GM23248 (cell line): ENCODE measurements around the gene CRCP. TPM values are rescaled to one million over a fixed set of nuclear protein-coding genes. Genes with fewer than 3 reads are reported as not detected.

Experiments
- DNase-seq: peaks from one replicate; pipeline ENCODE4 v3.0.0-alpha.2; 2015
- H2AFZ ChIP-seq: fragments of 200-600 bp; sonication (generic); 2 replicates; pipeline ENCODE4 v1.6.1; 2016; ENCODE audit warnings: antibody characterized with exemption
- H3F3A ChIP-seq: fragments of 200-600 bp; sonication (generic); 2 replicates; pipeline ENCODE4 v1.6.1; 2016; ENCODE audit warnings: mild to moderate bottlenecking, antibody characterized with exemption, mixed run types; ENCODE audit not compliant: insufficient read depth
- H3K27ac ChIP-seq: fragments of 200-600 bp; sonication (generic); 2 replicates; pipeline ENCODE4 v1.5.1; 2016; ENCODE audit warnings: mild to moderate bottlenecking
- H3K27me3 ChIP-seq: fragments of 200-600 bp; sonication (generic); replicated peaks from 2 replicates; pipeline ENCODE4 v1.6.1; 2016; ENCODE audit warnings: mild to moderate bottlenecking; ENCODE audit not compliant: insufficient read depth
- H3K36me3 ChIP-seq: fragments of 200-600 bp; sonication (generic); 2 replicates; pipeline ENCODE4 v1.6.1; 2016; ENCODE audit warnings: low read depth, mild to moderate bottlenecking
- H3K4me1 ChIP-seq: fragments of 200-600 bp; sonication (generic); 2 replicates; pipeline ENCODE4 v1.6.1; 2016; ENCODE audit warnings: mild to moderate bottlenecking; ENCODE audit not compliant: insufficient read depth
- H3K4me2 ChIP-seq: fragments of 200-600 bp; sonication (generic); one replicate; pipeline ENCODE4 v1.6.1; 2016; ENCODE audit warnings: mild to moderate bottlenecking; ENCODE audit not compliant: unreplicated experiment
- H3K4me3 ChIP-seq: fragments of 200-600 bp; sonication (generic); 2 replicates; pipeline ENCODE4 v1.5.1; 2016; ENCODE audit warnings: mild to moderate bottlenecking
- H3K79me2 ChIP-seq: fragments of 200-600 bp; sonication (generic); 2 replicates; pipeline ENCODE4 v1.6.1; 2016; ENCODE audit warnings: mild to moderate bottlenecking; ENCODE audit not compliant: insufficient read depth
- H3K9ac ChIP-seq: fragments of 200-600 bp; sonication (generic); 2 replicates; pipeline ENCODE4 v1.6.1; 2016; ENCODE audit warnings: mild to moderate bottlenecking
- H3K9me2 ChIP-seq: fragments of 200-600 bp; sonication (generic); 2 replicates; pipeline ENCODE4 v1.6.1; 2016; ENCODE audit warnings: mixed run types, mild to moderate bottlenecking, moderate library complexity; ENCODE audit not compliant: insufficient read depth
- H3K9me3 ChIP-seq: fragments of 200-600 bp; sonication (generic); one replicate; pipeline ENCODE4 v1.6.1; 2017; ENCODE audit warnings: low read depth
- H4K20me1 ChIP-seq: fragments of 200-600 bp; sonication (generic); 2 replicates; pipeline ENCODE4 v1.6.0; 2016; ENCODE audit not compliant: insufficient read depth
- EZH2 ChIP-seq: fragments of 200-600 bp; sonication (generic); IDR thresholded peaks from 2 replicates; pipeline ENCODE4 v1.6.1; 2018; ENCODE audit warnings: antibody characterized with exemption, mild to moderate bottlenecking; ENCODE audit not compliant: insufficient read depth, poor library complexity, severe bottlenecking
- EZH2phosphoT487 ChIP-seq: fragments of 200-600 bp; sonication (generic); IDR thresholded peaks from 2 replicates; pipeline ENCODE4 v1.6.1; 2018; ENCODE audit warnings: antibody characterized with exemption, moderate library complexity, mild to moderate bottlenecking, low read depth; ENCODE audit not compliant: insufficient read depth
- WGBS, 2 experiments: methylation state at CpG; one replicate each; pipeline ENCODE4 v1.1.6; 2015 to 2017; ENCODE audit warnings: low lambda C conversion rate in 2 of 2, low coverage in 1 of 2; ENCODE audit errors: missing lambda C conversion rate in 2 of 2; 5-methylcytosine and 5-hydroxymethylcytosine counted together
- in situ Hi-C: fragments of 300-500 bp; cut with MboI; formaldehyde crosslinking; loops from 2 replicates; pipeline ENCODE4 v1.15.0; 2020
- polyA plus RNA-seq: library from polyadenylated mRNA; unstranded; fragments of >200 nt; fragmentation: Nextera tagmentation; extraction: Ambion mirVana; gene quantifications from 2 replicates; pipeline ENCODE4 v1.2.1, GENCODE V29; 2016
- total RNA-seq: library from RNA; depleted of rRNA; stranded (reverse); fragments of >200 nt; shearing (Covaris generic); gene quantifications from 2 replicates; pipeline ENCODE4 v1.2.3, GENCODE V29; 2014

The CRCP gene
- total and polyA plus RNA-seq, 2 experiments from 2014 or later: 28.6 to 31.3 TPM

GRCh38 chr7:66075590-66076461 lies 38.8 kb upstream of the CRCP start, which contains the start of gene ASL:
Gene ASL, plus strand, starts transcription at chr7:66075819. Its CDS starts 263 bp downstream, at chr7:66076082.
- in situ Hi-C loops: no loop called here
- Histone ChIP-seq H2AFZ (peak within 1 kb of the TSS; percentile 79), H3K4me1 (peaks cover 15% of the 10 kb centered on the region), H3F3A (no peaks in the 10 kb centered on the region), H3K79me2 (peaks cover 47% of the 10 kb centered on the region), H3K4me2 (peak within 1 kb of the TSS; percentile 86), H4K20me1 (no peaks in the 10 kb centered on the region), H3K9ac (peak within 1 kb of the TSS; percentile 79), H3K4me3 (peak within 1 kb of the TSS; percentile 81), H3K9me2 (no peaks in the 10 kb centered on the region), H3K27me3 (no peaks in the 10 kb centered on the region), H3K36me3 (peaks cover 6% of the 10 kb centered on the region; the same call in 1 of the 2 replicates), H3K27ac (0 out of 2 replicates have a peak within 1 kb of the TSS, but pooled peaks have one; percentile 1), H3K9me3 (no peaks in the 10 kb centered on the region)
- 1 to 3% methylated on average over 54 to 65 of the region's 67 CpGs for WGBS, 2 experiments
- DNase-seq: peak; percentile 98
- TF ChIP-seq EZH2phosphoT487 (no peak), EZH2 (no peak)

- peak overlapping the region; percentile 79 for H2AFZ ChIP-seq
- TF ChIP-seq EZH2phosphoT487 (no peak), EZH2 (no peak)
- H3K79me2 ChIP-seq: peaks cover 55% of the 10 kb centered on the region
- no peak overlapping the region for H3K27ac ChIP-seq
- no peak for DNase-seq
- no peaks in the 10 kb centered on the region for H3K27me3 ChIP-seq
- in situ Hi-C loops: no loop called here
- no peaks in the 10 kb centered on the region for H3F3A ChIP-seq
- no peaks in the 10 kb centered on the region for H3K9me3 ChIP-seq
- peak overlapping the region; percentile 81 for H3K4me3 ChIP-seq
- H3K4me1 ChIP-seq: peaks cover 15% of the 10 kb centered on the region
- peaks cover 6% of the 10 kb centered on the region; the same call in 1 of the 2 replicates for H3K36me3 ChIP-seq
- 75 to 82% methylated on average over 11 of the region's 11 CpGs for WGBS, 2 experiments
- H4K20me1 ChIP-seq: no peaks in the 10 kb centered on the region
- H3K9me2 ChIP-seq: no peaks in the 10 kb centered on the region
- peak overlapping the region; percentile 79 for H3K9ac ChIP-seq
- H3K4me2 ChIP-seq: peak overlapping the region; percentile 86
Measured at GRCh38 chr7:66076462-66077329, 38.0 kb upstream of the CRCP start.

- Histone ChIP-seq H3K4me2 (no peak overlapping the region), H3K4me1 (peaks cover 15% of the 10 kb centered on the region), H2AFZ (no peak overlapping the region), H4K20me1 (no peaks in the 10 kb centered on the region), H3K9me3 (no peaks in the 10 kb centered on the region), H3F3A (no peaks in the 10 kb centered on the region), H3K79me2 (peaks cover 60% of the 10 kb centered on the region), H3K9me2 (no peaks in the 10 kb centered on the region), H3K4me3 (no peak overlapping the region), H3K36me3 (peaks cover 6% of the 10 kb centered on the region; the same call in 1 of the 2 replicates), H3K9ac (no peak overlapping the region), H3K27me3 (no peaks in the 10 kb centered on the region), H3K27ac (no peak overlapping the region)
- WGBS, 2 experiments: 80 to 81% methylated on average over 5 of the region's 5 CpGs
- in situ Hi-C loops: no loop called here
- TF ChIP-seq EZH2phosphoT487 (no peak), EZH2 (no peak)
- DNase-seq: no peak
Measured at GRCh38 chr7:66078067-66078466, 36.6 kb upstream of the CRCP start.

- Histone ChIP-seq H3K27me3 (no peaks in the 10 kb centered on the region), H3K9ac (no peak overlapping the region), H2AFZ (no peak overlapping the region), H3K4me1 (peaks cover 8% of the 10 kb centered on the region), H3K9me3 (no peaks in the 10 kb centered on the region), H3K79me2 (peaks cover 50% of the 10 kb centered on the region), H4K20me1 (no peaks in the 10 kb centered on the region), H3K9me2 (no peaks in the 10 kb centered on the region), H3F3A (no peaks in the 10 kb centered on the region), H3K4me3 (no peak overlapping the region), H3K36me3 (peaks cover 6% of the 10 kb centered on the region; the same call in 1 of the 2 replicates), H3K4me2 (no peak overlapping the region), H3K27ac (no peak overlapping the region)
- no peak for TF ChIP-seq EZH2
- DNase-seq: no peak
- in situ Hi-C loops: no loop called here
- 97 to 99% methylated on average over 6 of the region's 6 CpGs for WGBS, 2 experiments
Measured at GRCh38 chr7:66082083-66082482, 32.6 kb upstream of the CRCP start.
